ENCODE results near the gene EXOC6. TPM values are rescaled to one million over a fixed set of nuclear protein-coding genes. Genes with fewer than 3 reads are reported as not detected.
A peak's percentile ranks its signal among the peaks of the same experiment; 100 is the strongest.
"Not testable (repeated sequence)": the region's sequence is repeated elsewhere in the genome, so short reads cannot be mapped to it uniquely, and the experiment has no call there.

Gene EXOC6
- total RNA-seq, 1 donor from 2014 or later = 13.5 TPM

DNA sequence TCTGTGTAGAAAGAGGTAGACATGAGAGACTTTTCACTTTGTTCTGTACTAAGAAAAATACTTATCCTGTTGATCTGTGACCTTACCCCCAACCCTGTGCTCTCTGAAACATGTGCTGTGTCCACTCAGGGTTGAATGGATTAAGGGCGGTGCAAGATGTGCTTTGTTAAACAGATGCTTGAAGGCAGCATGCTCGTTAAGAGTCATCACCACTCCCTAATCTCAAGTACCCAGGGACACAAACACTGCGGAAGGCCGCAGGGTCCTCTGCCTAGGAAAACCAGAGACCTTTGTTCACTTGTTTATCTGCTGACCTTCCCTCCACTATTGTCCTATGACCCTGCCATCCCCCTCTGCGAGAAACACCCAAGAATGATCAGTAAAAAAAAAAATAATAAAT, 128.0 kb downstream of the EXOC6 start:
- H3K27me3 Mint-ChIP-seq (ENCODE audit: insufficient read depth); H3K4me3 Mint-ChIP-seq; DNase-seq (ENCODE audit: low spot score); intact Hi-C loops (cut with micrococcal nuclease); H3K36me3 Mint-ChIP-seq (ENCODE audit: low read depth); H3K27ac Mint-ChIP-seq; H3K4me1 Mint-ChIP-seq (ENCODE audit: low read depth); H3K9me3 Mint-ChIP-seq: not testable (repeated sequence)

DNA sequence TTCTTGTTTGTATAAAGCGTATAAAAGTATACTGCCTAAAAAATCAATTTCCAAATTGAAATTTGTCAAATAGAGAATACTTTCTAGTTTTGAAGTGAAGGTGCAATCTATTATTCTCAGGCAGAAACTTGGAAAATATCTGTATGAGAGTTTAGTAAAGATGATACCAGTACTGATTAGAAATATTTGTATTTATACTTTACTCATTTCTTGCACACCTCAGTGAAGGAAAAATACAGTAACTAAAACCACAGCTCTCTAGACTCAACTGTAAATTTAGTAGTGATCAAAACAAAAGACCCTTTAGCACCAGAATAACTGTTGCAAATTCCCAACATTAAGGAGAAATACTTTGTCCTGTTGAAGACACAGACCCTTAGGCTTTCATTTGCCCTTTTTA, 140.9 kb downstream of the EXOC6 start:
- Mint-ChIP-seq H3K9me3 (peaks cover 10% of the 10 kb centered on the region), H3K27me3 (ENCODE audit: insufficient read depth) (no peaks in the 10 kb centered on the region), H3K4me1 (ENCODE audit: low read depth) (peaks cover 10% of the 10 kb centered on the region), H3K36me3 (ENCODE audit: low read depth) (peaks cover 4% of the 10 kb centered on the region), H3K27ac (no peak overlapping the region), H3K4me3 (no peak overlapping the region)
- DNase-seq (ENCODE audit: low spot score) = no peak
- intact Hi-C loops (cut with micrococcal nuclease) = no loop called here

DNA sequence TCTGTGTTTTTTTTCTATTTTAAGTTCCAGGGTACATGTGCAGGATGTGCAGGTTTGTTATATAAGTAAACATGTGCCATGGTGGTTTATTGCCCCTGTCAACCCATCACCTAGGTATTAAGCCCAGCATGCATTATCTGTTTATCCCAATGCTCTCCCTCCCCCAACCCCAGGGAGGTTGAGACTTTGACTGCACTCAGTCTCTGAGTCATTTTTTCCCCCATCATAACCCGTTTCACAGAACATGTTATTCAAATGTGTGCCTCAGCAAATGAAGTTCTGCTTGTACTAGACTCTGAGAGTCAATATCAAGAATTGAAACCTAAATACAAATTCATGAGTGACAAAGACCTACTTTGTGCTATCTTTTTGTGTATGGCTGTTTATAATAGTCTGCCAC, 142.3 kb downstream of the EXOC6 start:
- H3K36me3 Mint-ChIP-seq (ENCODE audit: low read depth) = no peaks in the 10 kb centered on the region
- H3K4me3 Mint-ChIP-seq = no peak overlapping the region
- H3K27ac Mint-ChIP-seq = peak overlapping the region; percentile 53
- DNase-seq (ENCODE audit: low spot score) = no peak
- H3K27me3 Mint-ChIP-seq (ENCODE audit: insufficient read depth) = no peaks in the 10 kb centered on the region
- intact Hi-C loops (cut with micrococcal nuclease) = no loop called here
- H3K4me1 Mint-ChIP-seq (ENCODE audit: low read depth) = peaks cover 10% of the 10 kb centered on the region
- no peaks in the 10 kb centered on the region for H3K9me3 Mint-ChIP-seq

DNA sequence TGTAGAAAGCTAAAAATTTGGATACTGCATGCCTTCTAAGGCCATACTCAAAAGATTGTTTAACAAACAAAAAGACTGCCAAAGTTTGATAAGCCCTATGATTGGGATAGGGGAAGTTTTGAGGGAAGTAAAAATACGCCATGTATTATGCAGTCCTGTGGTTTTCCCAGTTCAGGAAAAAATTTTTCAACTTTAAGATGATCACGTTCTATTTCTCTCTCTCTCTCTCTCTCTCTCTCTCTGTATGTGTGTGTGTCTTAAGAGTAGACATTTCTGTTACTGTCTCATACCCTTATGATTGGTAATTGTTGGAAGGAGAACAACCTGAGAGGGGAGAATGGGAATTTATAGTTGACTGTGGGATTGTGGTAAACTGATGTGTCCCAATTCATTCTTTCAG, 143.2 kb downstream of the EXOC6 start:
- Mint-ChIP-seq H3K9me3 (no peaks in the 10 kb centered on the region), H3K27ac (no peak overlapping the region), H3K36me3 (ENCODE audit: low read depth) (no peaks in the 10 kb centered on the region), H3K4me1 (ENCODE audit: low read depth) (peaks cover 10% of the 10 kb centered on the region), H3K4me3 (no peak overlapping the region), H3K27me3 (ENCODE audit: insufficient read depth) (no peaks in the 10 kb centered on the region)
- DNase-seq (ENCODE audit: low spot score) = no peak
- intact Hi-C loops (cut with micrococcal nuclease) = no loop called here

DNA sequence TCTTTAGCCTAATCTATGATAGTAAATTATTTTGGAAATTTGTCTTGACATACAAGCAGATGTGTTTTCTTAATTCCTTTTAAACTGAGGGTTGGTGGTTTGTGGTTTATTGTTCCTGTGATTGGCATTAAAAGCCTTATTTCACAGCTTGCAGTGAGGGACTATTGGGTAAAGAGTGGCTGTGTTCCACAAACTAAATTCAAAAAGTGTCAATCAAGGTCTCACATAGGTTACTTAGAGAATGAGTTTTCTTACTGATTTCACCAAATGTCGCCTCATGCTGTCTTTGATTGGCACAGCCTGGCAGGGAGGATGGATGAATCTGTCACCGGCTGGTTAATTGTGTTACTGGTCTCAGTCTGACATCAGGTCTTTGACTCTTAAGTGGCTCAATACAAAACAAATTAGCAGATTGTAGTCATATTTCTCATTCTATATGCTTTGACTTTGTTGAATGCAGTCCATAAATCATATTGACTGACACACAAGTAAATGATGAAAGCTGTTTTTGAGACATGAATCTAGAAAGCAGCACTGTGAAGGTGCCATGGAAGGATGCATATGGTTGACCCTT, 145.5 kb downstream of the EXOC6 start:
- no peak overlapping the region for H3K4me3 Mint-ChIP-seq
- no peaks in the 10 kb centered on the region for H3K36me3 Mint-ChIP-seq (ENCODE audit: low read depth)
- H3K27me3 Mint-ChIP-seq (ENCODE audit: insufficient read depth) = no peaks in the 10 kb centered on the region
- no peak overlapping the region for H3K27ac Mint-ChIP-seq
- DNase-seq (ENCODE audit: low spot score) = no peak
- intact Hi-C loops (cut with micrococcal nuclease) = no loop called here
- peaks cover 10% of the 10 kb centered on the region for H3K4me1 Mint-ChIP-seq (ENCODE audit: low read depth)
- no peaks in the 10 kb centered on the region for H3K9me3 Mint-ChIP-seq

DNA sequence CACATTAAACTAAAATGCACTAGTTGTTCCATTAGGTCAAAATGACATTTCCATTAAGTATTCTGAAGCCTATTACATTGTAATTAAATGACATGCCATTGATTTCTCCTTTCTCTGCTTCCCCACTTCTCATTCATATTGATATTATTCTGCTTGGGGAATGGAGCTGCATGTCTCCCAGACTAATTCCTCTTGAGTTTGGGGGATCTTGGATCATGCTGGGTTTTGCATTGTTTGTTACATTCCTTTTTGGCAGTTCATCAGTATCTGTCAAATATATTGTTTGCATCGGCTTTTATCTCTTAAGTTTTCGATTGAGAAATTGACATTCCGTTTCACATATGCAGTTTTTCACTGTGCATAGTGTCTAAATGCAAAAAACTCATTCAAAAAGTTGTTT, 147.2 kb downstream of the EXOC6 start:
- no peaks in the 10 kb centered on the region for H3K36me3 Mint-ChIP-seq (ENCODE audit: low read depth)
- intact Hi-C loops (cut with micrococcal nuclease) = no loop called here
- no peak for DNase-seq (ENCODE audit: low spot score)
- no peak overlapping the region for H3K4me3 Mint-ChIP-seq
- H3K9me3 Mint-ChIP-seq = no peaks in the 10 kb centered on the region
- H3K27me3 Mint-ChIP-seq (ENCODE audit: insufficient read depth) = no peaks in the 10 kb centered on the region
- peaks cover 6% of the 10 kb centered on the region for H3K4me1 Mint-ChIP-seq (ENCODE audit: low read depth)
- no peak overlapping the region for H3K27ac Mint-ChIP-seq

DNA sequence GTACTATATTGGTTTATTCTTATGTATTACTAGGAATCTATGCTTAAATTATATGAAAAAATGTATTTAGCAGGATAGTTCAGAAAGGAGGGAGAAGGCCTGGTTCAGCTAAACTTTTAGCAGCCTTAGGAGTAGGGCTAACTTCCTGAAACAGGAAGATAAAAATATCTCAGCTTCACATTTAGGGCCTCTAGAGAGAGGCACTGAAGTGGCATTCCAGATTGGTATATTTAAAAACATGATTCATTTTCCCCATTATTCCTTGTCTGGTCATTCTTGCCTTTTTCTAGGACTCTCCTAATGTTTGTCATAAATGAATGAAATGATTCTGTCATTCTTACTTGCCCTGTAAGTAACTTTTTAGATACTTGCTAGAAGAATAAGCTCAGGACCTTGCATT, 149.3 kb downstream of the EXOC6 start:
- H3K27me3 Mint-ChIP-seq (ENCODE audit: insufficient read depth) = no peaks in the 10 kb centered on the region
- intact Hi-C loops (cut with micrococcal nuclease) = no loop called here
- no peaks in the 10 kb centered on the region for H3K36me3 Mint-ChIP-seq (ENCODE audit: low read depth)

DNA sequence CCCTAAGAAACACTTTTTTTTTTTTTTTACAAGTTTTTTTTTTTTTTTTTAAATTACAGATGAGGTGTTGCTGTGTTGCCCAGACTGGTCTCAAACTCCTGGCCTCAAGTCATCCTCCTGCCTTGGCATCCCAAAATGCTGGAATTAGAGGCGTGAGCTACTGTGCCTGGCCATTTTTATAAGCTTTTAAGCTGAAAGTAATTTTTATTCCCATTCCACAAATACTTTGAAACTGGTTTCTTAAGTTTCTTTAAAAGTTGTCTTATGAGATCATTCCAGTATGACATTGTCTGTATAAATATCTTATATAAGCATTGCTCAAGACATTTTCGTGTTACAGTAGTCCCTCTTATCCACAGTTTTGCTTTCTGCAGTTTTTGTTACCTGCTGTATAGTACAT, 150.9 kb downstream of the EXOC6 start:
- intact Hi-C loops (cut with micrococcal nuclease) = no loop called here

More for the DNA sequence above, 149.3 kb downstream of the EXOC6 start:
- Mint-ChIP-seq H3K4me1 (ENCODE audit: low read depth) (no peaks in the 10 kb centered on the region), H3K27ac (no peak overlapping the region), H3K9me3 (no peaks in the 10 kb centered on the region), H3K4me3 (no peak overlapping the region)
- DNase-seq (ENCODE audit: low spot score) = no peak

DNA sequence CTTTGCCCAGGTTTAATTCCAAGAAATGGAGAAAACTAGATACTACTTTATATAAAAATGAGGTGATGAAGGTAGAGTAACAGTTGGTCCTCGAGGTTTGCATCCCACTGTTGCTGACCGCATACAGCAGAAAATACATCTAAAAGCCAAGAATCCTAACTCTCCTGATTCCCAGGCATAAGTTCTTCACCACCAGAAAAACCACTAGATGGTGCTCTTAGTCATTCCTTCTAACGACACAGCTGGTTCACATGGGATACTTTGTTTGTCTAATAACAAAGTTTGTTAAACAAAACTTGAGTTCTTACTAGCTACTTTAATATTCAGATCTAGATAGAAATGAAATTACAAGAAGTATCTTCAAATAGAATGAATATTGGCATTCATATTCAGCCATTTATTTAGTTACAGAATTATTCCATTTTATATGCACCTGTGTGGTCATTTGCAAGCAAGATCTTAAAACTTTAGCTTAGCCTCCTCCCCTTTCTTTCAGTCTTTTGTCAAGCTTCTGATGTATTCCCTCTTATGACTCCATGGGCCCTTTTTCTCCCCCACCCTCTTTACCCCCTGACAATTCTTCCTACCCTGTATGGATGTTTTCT, 158.2 kb downstream of the EXOC6 start:
- Mint-ChIP-seq H3K4me1 (ENCODE audit: low read depth) (no peaks in the 10 kb centered on the region), H3K9me3 (no peaks in the 10 kb centered on the region), H3K36me3 (ENCODE audit: low read depth) (no peaks in the 10 kb centered on the region), H3K27me3 (ENCODE audit: insufficient read depth) (no peaks in the 10 kb centered on the region), H3K27ac (no peak overlapping the region), H3K4me3 (no peak overlapping the region)
- no peak for DNase-seq (ENCODE audit: low spot score)
- intact Hi-C loops (cut with micrococcal nuclease) = no loop called here

More for the DNA sequence above, 150.9 kb downstream of the EXOC6 start:
- no peaks in the 10 kb centered on the region for H3K27me3 Mint-ChIP-seq (ENCODE audit: insufficient read depth)
- no peaks in the 10 kb centered on the region for H3K9me3 Mint-ChIP-seq
- H3K4me3 Mint-ChIP-seq = no peak overlapping the region
- no peak for DNase-seq (ENCODE audit: low spot score)
- H3K36me3 Mint-ChIP-seq (ENCODE audit: low read depth) = no peaks in the 10 kb centered on the region
- no peaks in the 10 kb centered on the region for H3K4me1 Mint-ChIP-seq (ENCODE audit: low read depth)
- no peak overlapping the region for H3K27ac Mint-ChIP-seq

DNA sequence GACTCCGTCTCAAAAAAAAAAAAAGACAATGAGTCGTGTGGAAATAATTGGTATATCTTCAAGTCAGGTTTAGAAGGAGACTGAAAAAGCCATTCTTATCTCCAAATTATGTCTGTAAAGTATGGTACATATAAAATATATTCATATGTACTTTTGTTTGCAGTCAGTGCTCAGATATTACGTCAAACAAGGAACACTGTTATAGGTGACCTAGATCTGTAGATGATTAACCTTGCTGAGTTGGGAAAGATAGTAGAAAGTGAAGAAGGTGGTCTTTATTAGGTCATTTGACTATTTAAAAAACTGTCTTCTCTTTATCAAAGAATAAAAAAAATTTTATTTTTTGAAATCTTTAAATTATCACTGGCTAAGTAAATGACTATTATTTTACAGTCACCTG, 167.4 kb downstream of the EXOC6 start:
- Mint-ChIP-seq H3K27ac (no peak overlapping the region), H3K9me3 (no peaks in the 10 kb centered on the region), H3K27me3 (ENCODE audit: insufficient read depth) (no peaks in the 10 kb centered on the region), H3K4me1 (ENCODE audit: low read depth) (no peaks in the 10 kb centered on the region), H3K4me3 (no peak overlapping the region), H3K36me3 (ENCODE audit: low read depth) (peaks cover 1% of the 10 kb centered on the region)
- intact Hi-C loops (cut with micrococcal nuclease) = no loop called here
- no peak for DNase-seq (ENCODE audit: low spot score)

DNA sequence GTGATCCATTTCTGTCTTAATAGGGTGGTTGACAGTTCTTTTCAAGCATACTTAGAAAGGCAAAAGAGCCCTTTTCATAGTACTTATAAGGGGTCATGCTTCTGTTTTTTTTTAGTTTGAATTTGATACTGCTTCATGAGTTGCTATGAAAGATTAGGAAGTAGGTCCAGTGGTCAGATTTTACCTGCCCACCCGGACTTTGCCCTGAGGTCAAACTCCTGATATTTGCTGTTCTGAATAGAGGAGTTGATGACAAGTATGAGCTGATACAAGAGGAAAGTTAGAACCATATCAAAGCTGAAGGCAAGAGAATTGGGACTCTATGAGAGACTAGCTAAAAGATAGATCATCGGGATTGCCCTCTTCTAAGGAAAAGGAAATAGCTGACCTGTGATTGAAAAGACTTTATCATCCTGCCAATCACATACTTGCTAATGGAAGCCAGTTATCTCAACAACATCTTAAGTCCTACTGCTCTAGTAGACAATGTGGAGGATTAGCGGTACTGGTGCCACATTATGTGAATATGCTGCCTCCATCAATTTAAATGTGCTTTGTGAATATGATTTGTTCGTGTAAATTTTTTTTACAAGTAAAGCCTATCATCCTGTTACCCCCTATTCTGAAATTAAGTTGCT, 174.8 kb downstream of the EXOC6 start:
- no peak for DNase-seq (ENCODE audit: low spot score)
- H3K4me3 Mint-ChIP-seq = no peak overlapping the region
- no peak overlapping the region for H3K27ac Mint-ChIP-seq
- peaks cover 1% of the 10 kb centered on the region for H3K36me3 Mint-ChIP-seq (ENCODE audit: low read depth)
- intact Hi-C loops (cut with micrococcal nuclease) = no loop called here
- no peaks in the 10 kb centered on the region for H3K9me3 Mint-ChIP-seq
- H3K27me3 Mint-ChIP-seq (ENCODE audit: insufficient read depth) = no peaks in the 10 kb centered on the region
- H3K4me1 Mint-ChIP-seq (ENCODE audit: low read depth) = no peaks in the 10 kb centered on the region

DNA sequence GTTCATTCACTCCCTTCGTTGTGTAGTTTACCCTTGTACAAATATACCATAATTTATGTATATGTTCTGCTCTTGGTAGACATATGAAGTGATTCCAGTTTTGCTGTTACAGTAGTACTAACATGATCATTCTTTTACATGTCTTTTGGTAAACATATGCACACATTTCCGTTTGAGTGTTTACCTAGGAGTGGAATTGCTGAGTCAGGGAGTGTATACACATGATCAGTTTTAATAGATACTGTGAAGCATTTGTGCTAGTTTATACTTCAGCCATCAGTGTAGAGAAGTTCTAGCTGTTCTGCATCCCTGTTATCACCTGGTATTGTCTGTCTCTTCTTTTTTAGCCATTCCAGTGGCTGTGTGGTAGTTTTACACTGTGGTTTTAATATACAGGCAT, 177.8 kb downstream of the EXOC6 start:
- DNase-seq (ENCODE audit: low spot score) = no peak
- no peaks in the 10 kb centered on the region for H3K4me1 Mint-ChIP-seq (ENCODE audit: low read depth)
- no peaks in the 10 kb centered on the region for H3K9me3 Mint-ChIP-seq
- H3K27ac Mint-ChIP-seq = no peak overlapping the region
- no peaks in the 10 kb centered on the region for H3K36me3 Mint-ChIP-seq (ENCODE audit: low read depth)
- intact Hi-C loops (cut with micrococcal nuclease) = no loop called here
- H3K27me3 Mint-ChIP-seq (ENCODE audit: insufficient read depth) = no peaks in the 10 kb centered on the region
- H3K4me3 Mint-ChIP-seq = no peak overlapping the region

DNA sequence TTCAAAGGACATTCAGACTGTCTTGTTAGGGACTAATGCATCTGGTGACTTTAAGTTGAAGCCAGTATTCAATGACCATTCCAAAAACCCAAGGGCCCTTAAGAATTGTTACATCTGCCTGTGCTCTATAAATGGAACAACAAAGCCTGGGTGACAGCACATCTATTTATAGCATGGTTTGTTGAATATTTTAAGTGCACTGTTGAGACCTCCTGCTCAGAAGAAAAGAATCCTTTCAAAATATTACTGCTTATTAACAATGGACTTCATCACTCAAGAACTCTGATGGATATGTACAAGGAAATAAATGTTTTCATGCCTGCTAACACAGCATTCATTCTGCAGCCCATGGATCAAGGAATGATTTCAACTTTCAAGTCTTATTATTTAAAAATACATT, 179.2 kb downstream of the EXOC6 start:
- H3K27me3 Mint-ChIP-seq (ENCODE audit: insufficient read depth) = no peaks in the 10 kb centered on the region
- H3K4me1 Mint-ChIP-seq (ENCODE audit: low read depth) = no peaks in the 10 kb centered on the region
- H3K4me3 Mint-ChIP-seq = no peak overlapping the region
- no peaks in the 10 kb centered on the region for H3K9me3 Mint-ChIP-seq
- no peak overlapping the region for H3K27ac Mint-ChIP-seq
- no peaks in the 10 kb centered on the region for H3K36me3 Mint-ChIP-seq (ENCODE audit: low read depth)
- DNase-seq (ENCODE audit: low spot score) = no peak
- intact Hi-C loops (cut with micrococcal nuclease) = no loop called here
